Activated CD4-positive, CD25-positive, alpha-beta regulatory T cell (primary cell): Measurements from ENCODE around the gene RETREG2.

Source experiments
- DNase-seq, 4 experiments: peaks; one replicate each; lab custom pipeline; 2025; lab: John Stamatoyannopoulos, UW

Gene RETREG2

DNA sequence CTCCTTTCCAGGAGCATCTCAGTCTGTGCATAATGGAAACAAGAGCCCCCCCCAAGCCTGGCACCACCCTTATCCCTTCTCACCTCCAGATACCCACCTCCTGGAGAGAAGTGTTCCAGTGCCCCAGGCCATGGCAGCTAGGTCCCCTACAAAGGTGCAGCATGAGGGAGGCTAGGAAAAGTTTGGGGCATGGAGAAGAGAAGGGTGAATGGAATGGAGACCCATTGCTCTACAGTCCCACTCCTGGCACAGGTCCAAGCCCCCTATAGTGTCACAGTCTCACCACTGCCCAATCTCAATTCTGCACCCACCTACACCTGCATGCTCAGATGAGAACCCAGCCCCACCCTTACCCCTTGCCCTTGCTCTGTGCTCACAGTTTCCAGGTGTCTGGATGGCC lies 9.1 kb upstream of the RETREG2 start:
- DNase-seq: no peak

GRCh38 chr2:219169930-219170654 lies 8.0 kb upstream of the RETREG2 start, which contains the start of gene SLC23A3:
Gene SLC23A3, minus strand, starts transcription at chr2:219170029. Its CDS starts 45 bp downstream, at chr2:219169984.
- no peak for DNase-seq

- DNase-seq: no peak
Measured at GRCh38 chr2:219171231-219171651, 6.8 kb upstream of the RETREG2 start.

GRCh38 chr2:219172231-219173154 lies 5.6 kb upstream of the RETREG2 start:
- DNase-seq: no peak

DNA sequence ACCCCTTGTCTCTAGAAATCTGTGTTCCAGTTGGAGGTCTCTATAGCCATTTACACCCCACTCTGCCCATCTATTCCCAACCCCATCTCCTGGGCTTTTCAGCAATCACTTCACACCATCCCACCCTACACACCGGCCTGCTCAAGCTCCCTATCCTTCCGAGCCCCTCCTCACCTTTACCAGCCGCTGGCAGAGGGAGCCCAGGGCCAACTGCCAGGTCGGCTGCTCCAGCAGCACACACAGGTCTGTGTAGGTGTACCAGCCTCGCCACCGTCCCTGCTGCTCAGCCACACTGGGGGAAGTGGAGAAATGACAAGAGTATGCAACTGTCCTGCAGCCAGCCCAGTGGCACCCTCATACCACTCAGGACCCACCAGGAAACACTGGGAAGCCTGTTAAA lies 4.9 kb upstream of the RETREG2 start:
- DNase-seq: no peak

DNA sequence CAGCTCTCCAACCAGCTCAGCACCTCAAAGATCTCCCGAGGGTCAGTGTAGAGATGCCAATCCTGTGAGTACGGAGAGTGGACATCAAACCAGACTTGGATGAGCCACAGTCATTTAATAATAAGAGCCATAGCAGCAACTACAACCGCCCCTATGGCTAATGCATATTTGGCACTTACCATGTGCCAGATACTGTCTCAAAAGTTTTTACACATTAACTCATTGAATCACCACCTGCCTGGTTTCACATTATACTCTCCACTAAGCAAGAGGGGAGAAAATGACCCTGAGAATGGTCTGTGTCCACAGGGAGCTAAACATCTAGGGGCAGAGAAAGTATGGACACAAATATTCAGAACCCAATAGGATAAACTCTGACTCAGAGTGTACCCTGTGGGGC lies 3.9 kb upstream of the RETREG2 start:
- no peak for DNase-seq

DNA sequence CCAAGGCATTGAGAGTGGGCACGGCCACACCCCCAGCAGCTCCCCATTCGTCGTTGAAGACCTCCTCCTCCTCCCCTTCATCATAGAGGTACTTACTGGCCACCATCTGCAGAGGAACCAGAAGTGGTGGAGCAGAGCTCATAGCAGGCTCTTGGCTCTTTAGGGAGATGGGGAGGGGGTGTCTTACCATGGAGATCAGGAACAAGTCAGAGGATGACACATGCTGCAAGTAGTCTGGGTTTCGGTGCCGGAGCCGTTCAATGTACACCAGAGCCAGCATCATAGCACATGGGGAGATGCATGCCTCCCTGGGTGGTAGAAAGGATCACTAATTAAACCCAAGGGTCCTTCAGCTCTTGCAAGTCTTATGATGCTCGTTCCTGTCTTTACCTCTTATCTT lies 3.3 kb upstream of the RETREG2 start:
- no peak for DNase-seq

GRCh38 chr2:219175486-219175885 lies 2.6 kb upstream of the RETREG2 start:
- DNase-seq: no peak

GRCh38 chr2:219175928-219176817 lies 1.9 kb upstream of the RETREG2 start:
- no peak for DNase-seq

DNA sequence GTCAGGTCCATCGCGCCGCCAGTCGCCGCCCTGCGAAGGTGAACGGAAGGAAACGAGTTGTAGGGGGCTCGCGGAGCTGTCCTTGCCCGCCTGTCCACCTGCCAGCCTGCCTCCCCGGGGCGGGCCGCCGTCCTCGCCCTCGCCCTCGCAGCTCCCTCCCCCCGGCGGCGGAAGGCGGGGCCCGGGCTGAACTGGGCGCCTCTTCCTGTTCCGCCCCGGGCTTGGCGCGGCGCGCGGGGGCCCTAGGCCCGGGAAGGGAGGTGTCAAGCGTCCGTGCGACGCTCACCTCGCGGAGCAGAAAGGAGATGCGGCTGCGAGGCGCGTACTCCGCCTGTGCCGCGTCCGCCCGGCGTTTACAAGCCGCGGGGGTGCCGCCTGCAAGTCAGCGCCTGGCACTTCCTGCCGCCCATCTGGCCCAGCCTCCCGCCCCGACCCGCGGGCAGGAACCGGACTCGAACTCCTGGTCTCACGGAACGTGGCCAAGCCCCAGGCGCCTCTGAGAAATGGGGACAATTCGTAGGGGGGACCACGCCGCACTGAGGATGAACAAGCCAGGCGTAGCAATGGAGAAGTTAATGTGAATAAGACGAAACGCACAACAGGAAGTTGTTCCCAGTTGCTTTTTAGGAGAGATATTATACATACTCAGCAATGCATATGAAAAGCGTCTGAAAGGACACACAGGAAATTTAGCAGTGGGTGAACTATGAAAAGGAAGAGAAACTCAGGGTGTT lies 1.1 kb upstream of the RETREG2 start, which contains the start of gene CNPPD1:
Gene CNPPD1, minus strand, starts transcription at position 108 of the 734 bp plus-strand sequence. Its CDS starts 97 bp downstream, at position 11.
- DNase-seq: peak; percentile 61 to 86 (median 76)

- no peak for DNase-seq
Measured at GRCh38 chr2:219178377-219179175, 501 bp downstream of the RETREG2 start.

DNA sequence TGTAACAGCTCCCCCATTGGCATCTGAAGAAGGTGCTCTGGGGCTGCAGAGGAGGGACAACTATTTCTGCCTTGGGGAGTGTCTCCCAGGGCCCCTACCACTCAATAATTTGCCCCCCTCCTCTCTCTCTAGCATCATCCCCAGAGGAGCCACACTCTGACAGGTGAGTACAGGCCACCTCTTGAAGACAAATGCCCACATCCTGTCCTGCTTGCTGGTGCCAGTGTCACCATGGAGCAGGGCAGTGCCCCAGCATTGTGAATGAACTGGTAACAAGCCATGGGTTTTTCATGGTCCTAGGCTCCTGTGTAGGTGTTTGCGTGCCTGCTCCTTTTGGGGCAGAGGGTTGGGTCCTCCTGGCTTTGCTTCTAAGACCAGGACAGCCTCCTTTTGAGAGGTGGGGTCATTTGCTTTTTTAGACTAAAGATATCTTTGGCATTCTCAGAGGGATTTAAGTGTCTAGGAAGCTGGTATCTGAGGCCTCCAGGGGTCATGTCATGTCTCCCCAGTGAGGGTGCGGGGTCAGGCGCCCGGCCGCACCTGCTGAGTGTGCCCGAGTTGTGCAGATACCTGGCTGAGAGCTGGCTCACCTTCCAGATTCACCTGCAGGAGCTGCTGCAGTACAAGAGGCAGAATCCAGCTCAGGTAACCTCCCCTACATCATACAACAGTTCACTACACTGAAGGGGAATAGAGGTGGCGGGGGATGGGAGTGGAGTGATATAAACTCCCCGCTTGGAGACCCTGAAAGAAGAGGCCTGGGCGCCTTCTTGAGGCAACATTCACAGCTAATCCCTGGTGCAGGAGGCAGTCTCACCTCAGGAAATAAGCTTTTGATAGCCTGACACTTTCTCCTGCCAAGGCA lies 1.8 kb downstream of the RETREG2 start:
- DNase-seq: no peak

DNA sequence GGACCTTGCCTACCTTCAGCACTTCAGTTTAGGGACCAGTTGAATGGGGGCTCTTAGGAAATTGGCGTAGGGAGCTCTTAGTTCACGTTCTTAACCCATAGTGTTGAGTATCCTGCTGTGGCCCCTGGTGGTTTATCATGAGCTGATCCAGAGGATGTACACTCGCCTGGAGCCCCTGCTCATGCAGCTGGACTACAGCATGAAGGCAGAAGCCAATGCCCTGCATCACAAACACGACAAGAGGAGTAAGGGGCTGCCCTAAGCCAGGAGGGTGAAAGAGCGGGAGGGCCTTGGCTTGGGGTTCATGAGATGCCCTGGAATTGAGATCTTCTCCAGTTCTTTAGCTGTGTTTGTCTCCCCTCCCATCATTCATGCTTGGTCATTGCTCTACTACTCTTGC lies 2.9 kb downstream of the RETREG2 start:
- no peak for DNase-seq

DNA sequence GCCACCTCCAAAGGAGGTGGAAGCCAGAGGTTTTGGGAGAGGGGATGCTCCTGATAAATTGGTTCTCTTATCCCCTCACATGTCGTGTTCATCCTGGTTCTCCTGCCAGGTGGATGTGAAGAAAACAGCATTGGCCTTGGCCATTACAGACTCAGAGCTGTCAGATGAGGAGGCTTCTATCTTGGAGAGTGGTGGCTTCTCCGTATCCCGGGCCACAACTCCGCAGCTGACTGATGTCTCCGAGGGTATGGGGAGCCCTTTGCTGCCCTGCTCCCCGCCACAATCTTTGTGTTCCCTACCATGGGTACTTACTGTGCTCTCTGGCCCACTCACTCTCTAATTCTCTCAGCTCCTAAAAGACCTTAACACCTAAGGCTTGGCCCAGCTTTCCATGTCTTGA lies 3.5 kb downstream of the RETREG2 start:
- DNase-seq: no peak

DNA sequence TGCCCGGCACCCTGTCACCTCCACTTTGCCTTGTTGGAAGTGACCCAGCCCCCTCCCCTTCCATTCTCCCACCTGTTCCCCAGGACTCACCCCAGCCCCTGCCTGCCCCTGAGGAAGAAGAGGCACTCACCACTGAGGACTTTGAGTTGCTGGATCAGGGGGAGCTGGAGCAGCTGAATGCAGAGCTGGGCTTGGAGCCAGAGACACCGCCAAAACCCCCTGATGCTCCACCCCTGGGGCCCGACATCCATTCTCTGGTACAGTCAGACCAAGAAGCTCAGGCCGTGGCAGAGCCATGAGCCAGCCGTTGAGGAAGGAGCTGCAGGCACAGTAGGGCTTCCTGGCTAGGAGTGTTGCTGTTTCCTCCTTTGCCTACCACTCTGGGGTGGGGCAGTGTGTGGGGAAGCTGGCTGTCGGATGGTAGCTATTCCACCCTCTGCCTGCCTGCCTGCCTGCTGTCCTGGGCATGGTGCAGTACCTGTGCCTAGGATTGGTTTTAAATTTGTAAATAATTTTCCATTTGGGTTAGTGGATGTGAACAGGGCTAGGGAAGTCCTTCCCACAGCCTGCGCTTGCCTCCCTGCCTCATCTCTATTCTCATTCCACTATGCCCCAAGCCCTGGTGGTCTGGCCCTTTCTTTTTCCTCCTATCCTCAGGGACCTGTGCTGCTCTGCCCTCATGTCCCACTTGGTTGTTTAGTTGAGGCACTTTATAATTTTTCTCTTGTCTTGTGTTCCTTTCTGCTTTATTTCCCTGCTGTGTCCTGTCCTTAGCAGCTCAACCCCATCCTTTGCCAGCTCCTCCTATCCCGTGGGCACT lies 4.5 kb downstream of the RETREG2 start:
- DNase-seq: no peak

DNA sequence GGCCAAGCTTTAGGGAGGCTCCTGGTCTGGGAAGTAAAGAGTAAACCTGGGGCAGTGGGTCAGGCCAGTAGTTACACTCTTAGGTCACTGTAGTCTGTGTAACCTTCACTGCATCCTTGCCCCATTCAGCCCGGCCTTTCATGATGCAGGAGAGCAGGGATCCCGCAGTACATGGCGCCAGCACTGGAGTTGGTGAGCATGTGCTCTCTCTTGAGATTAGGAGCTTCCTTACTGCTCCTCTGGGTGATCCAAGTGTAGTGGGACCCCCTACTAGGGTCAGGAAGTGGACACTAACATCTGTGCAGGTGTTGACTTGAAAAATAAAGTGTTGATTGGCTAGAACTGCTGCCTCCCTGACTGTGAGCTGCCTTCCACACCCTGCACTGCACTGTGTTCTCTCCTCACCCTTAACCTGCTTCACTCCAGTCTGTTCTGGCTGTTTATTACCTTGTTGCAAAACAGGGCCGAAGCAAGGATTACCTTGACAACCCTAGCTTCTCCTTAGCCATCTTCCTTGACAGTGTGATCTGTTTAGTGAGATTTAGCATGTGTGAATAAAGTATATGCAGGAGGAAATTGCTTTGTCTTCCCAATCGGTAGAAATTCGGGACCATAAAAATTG lies 5.2 kb downstream of the RETREG2 start:
- DNase-seq: no peak

DNA sequence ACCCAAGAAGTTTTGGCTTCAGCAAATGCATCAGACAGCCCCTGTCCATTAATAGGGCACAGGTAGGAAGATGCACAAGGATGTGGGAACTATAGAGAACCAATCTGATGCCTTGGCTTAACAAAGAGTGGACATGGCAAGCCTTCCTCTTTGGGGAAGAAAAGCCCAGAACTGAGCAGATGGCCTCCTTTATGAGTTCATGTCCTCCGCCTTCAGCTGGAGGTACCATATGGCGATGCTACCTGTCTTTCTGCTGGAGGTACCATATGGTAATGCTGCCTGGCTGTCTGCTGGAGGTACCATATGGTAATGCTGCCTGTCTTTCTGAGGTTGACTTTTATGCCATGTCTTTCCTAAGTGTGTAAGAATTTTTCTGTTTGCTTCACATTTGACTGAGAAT lies 6.0 kb downstream of the RETREG2 start:
- no peak for DNase-seq
